ENCODE data around the gene XXYLT1.
"Not testable (repeated sequence)": the region's sequence is repeated elsewhere in the genome, so short reads cannot be mapped to it uniquely, and the experiment has no call there.

XXYLT1 gene

DNA sequence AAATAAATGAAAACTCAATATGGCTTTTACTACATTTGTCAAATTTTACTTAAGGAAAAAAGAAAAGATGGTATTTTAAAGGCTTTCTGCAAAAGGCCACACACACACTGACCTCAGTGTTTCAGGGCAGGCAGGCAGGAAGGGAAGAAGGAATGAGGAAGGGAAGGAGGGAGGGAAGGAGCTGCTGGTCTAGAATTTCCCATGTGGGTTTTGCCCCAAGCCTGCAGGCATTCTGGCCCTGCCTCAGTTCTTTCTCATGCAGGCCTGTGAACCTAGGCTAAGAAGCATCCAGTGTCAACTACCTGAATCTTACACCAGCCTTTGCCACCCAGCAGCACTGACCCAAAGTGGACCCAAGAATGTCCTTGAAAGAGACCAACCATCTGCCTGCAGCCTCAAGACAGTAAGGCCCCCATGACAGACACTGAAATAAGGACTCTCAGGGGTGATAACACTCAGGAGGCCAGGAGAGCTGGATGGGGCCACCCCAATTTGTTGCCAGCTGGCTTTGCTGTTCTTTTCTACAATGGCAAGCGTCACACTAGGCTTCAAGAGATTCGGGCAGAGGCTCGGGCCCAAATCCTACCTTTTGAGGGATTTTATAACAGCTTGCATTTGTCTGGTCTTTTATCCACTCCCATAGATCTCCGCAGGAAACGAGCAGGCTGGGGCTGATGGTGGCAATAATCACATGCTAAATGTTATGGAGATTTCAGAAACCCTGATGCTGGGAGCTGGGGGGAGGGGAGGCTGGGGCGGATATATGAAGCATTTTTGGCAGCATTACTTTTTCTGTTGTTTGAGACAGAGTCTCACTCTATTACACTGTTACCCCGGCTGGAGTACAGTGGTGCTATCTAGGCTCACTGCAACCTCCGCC, 51.4 kb downstream of the XXYLT1 start:
- peak in 8 of 42 donors; percentile 2 to 25 (median 4) for DNase-seq
- intact Hi-C loops (cut with DNase I): no loop called here

DNA sequence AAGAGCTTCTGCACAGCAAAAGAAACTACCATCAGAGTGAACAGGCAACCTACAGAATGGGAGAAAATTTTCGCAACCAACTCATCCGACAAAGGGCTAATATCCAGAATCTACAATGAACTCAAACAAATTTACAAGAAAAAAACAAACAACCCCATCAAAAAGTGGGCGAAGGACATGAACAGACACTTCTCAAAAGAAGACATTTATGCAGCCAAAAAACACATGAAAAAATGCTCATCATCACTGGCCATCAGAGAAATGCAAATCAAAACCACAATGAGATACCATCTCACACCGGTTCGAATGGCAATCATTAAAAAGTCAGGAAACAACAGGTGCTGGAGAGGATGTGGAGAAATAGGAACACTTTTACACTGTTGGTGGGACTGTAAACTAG, 52.6 kb downstream of the XXYLT1 start:
- DNase-seq; intact Hi-C loops (cut with DNase I): not testable (repeated sequence)

DNA sequence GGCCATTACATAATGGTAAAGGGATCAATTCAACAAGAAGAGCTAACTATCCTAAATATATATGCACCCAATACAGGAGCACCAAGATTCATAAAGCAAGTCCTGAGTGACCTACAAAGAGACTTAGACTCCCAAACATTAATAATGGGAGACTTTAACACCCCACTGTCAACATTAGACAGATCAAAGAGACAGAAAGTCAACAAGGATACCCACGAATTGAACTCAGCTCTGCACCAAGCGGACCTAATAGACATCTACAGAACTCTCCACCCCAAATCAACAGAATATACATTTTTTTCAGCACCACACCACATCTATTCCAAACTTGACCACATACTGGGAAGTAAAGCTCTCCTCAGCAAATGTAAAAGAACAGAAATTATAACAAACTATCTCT, 55.4 kb downstream of the XXYLT1 start:
- DNase-seq; intact Hi-C loops (cut with DNase I): not testable (repeated sequence)

DNA sequence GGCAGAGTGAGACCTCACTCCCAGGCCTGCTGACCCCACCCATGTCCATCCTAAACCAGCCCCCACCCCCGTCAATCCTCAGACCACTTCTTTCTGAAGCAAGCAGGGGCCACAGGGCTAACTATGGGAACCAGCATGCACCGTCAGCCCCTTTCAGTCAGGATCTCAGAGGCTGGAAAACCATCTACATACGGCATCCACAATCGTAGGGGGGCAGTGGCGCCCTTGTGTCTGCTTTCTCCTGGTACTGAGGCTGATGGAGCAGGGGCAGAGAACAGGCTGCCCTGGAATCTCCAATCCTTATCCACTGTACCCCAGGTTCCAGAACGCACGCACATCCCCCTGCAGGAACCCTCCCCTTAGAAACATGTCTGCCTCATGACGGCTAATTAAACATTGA, 56.6 kb downstream of the XXYLT1 start:
- peak in 2 of 42 donors; percentile 7 to 20 for DNase-seq
- intact Hi-C loops (cut with DNase I): no loop called here

DNA sequence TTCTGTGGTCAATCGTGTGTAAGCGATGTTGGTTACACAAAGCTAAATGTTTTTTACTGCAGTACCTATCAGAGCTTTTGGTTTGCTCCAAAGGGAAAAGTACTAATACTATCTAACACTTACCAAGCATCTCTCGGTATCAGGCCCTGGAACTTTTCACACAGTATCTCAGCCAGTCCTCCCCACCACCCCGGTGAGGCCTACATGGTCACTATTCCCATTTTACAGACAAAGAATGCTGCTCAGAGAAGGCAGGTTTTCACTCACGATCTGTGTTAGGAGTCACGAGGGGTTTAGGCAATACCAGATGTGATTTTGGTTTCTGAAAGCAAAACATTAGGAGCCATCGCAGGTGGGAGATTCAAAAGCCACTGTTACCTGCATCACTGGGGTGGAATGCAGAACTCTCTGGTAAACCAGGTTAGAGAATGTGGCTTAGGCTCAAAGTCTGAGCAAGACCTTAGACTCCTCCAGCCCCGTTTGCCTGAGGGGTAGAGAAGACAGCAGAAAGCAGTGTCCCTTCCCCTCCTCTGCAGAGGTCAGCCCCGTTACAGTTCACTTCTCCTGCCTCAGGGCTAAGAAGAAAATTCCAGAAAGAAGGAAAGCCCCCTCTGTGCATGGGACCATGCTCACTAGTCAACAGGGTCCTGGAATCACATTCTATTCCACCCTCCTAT, 57.2 kb downstream of the XXYLT1 start:
- DNase-seq: peak in 1 of 42 donors; percentile 1
- intact Hi-C loops (cut with DNase I): no loop called here

DNA sequence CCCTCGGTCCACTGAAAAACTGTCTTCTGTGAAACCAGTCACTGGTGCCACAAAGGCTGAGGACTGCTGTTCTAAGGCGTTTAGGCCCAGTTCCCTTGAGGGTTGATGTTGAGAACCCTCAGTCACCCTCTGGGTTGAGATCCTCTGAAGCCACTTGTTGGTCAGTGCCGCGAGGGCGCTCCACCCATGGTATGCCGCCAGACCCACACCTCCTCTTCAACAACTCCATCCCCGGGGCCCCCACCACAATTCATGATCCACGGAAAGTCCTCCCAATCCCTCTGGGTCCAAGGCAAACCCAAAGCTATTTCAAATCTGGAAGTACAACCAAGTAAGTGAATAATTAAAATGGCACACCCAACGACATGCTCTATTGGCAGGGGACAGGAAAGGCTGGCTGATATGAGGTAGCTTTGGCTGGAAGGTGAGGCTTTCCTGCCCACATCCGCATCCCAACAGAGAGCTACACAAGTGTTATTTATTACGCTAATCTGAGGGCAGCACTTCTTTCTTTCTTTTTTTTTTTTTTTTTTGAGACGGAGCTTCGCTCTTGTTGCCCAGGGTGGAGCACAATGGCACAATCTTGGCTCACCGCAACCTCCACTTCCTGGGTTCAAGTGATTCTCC, 58.1 kb downstream of the XXYLT1 start:
- peak in 2 of 42 donors; percentile 12 to 36 for DNase-seq
- intact Hi-C loops (cut with DNase I): no loop called here

DNA sequence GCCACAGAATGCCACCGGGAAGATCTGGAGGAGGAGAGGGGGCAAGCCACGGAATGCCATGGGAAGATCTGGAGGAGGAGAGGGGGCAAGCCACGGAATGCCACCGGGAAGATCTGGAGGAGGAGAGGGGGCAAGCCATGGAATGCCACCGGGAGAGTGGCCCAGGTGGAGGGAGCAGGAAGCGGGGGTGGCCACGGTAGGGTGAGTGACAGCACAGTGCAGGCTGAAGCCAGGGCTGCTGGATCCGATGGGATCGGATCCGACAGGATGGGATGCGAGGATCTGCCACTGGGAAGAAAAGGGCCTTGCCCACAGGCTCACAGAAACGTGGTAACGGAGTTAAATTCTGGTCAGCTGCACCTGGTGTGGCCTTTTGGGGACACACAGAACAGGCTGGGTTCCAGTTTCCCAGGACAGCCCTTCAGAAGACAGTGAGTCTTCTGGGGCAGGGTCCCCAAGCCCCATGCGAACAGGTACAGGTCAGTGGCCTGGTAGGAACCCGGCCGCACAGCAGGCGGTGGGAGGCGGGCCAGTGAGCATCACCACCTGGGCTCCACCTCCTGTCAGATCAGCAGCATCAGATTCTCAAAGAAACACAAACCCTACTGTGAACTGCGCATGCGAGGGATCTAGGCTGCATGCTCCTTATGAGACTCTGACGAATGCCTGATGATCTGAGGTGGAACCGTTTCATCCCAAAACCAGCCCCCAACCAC, 58.8 kb downstream of the XXYLT1 start:
- DNase-seq: peak in 1 of 42 donors; percentile 22
- intact Hi-C loops (cut with DNase I): no loop called here

DNA sequence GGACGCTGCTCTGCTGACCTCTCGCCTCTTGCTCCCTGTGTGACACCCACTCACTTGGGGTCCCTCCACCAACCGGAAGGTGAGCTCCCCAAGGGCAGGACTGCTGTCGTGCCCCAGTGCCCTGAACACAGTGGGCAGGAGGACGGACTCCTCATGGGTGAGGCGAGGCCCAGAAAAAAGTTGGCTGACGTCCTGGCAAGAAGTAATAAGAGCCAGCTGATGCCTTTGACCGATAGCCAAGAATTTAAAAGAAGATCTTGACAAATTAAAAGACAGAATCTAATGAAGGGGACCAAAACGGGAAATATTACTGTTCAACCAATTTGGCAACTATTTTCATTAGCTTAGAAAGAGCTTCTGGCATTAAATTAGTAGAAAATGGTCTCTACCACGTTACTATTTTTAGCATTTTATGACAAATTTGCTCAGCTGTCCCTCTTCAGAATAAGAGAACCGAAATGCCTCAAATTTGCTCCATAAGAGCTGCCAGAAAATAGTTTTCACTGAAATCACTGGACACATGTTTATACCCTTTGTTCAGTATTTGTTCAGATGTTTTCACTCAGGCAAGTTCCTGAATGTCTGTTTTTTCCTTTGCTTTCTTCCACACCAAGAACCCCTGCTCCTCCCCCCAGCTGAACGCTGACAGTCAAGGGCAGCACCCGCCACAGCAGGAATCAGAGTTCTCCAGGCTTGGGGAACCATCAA, 60.5 kb downstream of the XXYLT1 start:
- DNase-seq: peak in 5 of 42 donors; percentile 8 to 41 (median 18)
- intact Hi-C loops (cut with DNase I): no loop called here

DNA sequence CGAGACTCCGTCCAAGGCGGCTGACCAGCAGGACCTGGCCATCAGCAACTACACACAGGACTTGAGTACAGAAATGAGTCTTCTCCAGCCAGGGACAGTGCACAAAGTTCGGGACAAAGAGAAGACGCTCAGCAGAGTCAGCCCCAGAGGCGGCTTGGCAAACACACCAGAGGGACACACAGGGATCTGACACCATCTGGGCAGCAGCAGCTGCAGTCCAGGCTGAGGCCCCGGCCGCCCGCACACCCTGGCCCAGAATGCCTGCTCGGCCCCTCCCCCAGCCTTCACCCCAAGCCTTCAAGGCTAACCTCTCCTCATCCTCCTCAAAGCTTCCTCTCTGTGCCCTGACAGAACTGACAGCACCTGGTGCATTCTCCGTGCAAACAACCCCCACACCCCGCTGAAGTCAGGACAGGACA, 61.1 kb downstream of the XXYLT1 start:
- intact Hi-C loops (cut with DNase I): no loop called here
- DNase-seq: peak in 5 of 42 donors; percentile 9 to 55 (median 41)

DNA sequence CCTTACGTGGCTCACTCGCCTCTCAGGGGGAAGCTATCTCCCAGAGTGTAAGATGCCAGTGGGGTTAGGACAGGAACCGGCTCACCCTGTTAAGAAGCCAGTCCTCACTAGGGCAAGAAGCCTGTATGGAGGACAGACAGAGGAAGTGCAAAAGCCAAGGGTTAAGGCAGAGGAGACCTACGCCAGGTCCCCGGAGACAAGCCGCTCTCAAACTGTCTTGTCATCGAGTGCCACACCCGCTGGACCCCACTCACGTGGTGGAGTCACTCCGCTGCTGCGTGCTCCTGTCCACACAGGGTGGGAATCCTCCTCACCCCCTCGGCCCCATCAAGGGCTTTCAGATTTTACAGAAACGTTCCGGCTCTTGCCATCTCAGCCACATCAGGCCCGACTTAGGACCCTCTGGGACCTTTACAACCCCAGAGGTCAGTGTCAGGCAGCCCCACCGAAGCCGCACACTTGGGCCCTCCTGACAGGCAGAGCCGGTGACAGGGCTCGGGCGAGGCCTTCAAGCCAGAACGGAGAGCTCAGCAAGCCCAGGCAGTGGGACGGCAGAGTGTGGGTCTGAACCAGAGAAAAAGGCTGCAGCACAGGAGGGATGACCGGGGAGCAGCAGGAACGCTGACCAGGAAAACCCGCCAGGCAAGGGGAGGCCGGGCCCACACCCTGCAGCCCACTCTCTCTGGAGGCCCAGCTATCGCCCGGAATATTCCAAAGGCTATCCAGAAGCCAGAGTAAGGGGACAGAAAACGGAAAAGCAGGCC, 61.7 kb downstream of the XXYLT1 start:
- peak in 6 of 42 donors; percentile 4 to 41 (median 19) for DNase-seq

DNA sequence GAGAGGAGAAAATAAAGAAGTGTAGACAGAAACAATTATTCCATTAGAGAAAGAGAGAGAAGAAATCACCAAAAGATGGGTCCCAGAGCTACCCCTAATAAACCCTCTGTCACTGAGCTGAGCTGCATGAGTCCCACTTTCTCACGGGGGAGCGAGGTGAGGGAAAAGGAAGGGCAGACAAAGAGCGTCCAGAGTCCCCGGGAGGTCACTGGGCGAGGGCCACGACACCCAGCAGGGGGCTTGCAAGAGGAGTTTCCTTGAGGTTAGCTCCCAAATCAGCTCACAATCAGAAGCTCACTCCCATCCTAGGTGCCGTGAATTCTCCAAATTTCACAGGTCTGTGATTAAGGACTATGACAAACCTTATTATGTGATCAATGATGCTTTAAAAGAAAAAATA, 62.3 kb downstream of the XXYLT1 start:
- DNase-seq: peak in 5 of 42 donors; percentile 2 to 28 (median 26)
- intact Hi-C loops (cut with DNase I): no loop called here

More for the DNA sequence above, 61.7 kb downstream of the XXYLT1 start:
- intact Hi-C loops (cut with DNase I): no loop called here

DNA sequence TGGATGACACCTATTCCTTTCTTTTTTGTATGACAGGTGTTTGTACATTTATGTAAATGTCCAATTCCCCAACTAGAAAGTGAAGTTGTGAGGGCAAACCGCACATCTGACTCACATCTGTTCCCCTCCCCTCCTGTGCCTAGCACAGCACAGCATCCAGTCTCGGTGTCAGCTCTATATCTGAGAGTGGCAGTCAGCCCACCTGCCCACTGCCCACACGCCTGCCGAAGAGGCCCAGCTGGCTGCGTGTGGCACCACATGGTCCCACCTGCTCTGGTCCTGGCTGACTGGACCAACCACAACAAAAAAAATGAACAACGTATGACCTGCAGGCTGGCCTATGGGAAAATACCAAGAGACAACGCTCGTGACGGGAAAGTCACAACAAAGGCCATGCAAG, 62.8 kb downstream of the XXYLT1 start:
- intact Hi-C loops (cut with DNase I): no loop called here
- DNase-seq: peak in 5 of 42 donors; percentile 2 to 22 (median 21)

DNA sequence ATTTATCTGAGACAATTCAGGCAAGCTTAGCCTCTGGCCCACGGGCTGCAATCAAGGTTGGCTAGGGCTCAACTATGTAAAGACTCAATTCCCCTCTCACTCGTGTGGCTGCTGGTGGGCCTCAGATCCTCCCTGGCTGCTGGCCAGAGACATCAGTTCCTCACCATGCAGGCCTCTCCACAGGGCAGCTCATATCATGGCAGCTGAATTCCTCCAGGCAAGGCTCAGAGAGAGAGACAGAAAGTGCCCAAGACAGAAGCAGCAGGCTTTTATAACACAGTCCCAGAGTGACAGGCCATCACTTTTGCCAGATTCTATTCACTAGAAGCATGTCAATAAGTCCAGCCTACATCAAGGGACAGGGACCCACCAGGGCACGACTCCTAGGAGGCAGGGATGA, 63.2 kb downstream of the XXYLT1 start:
- intact Hi-C loops (cut with DNase I): no loop called here
- DNase-seq: peak in 6 of 42 donors; percentile 5 to 39 (median 25)

DNA sequence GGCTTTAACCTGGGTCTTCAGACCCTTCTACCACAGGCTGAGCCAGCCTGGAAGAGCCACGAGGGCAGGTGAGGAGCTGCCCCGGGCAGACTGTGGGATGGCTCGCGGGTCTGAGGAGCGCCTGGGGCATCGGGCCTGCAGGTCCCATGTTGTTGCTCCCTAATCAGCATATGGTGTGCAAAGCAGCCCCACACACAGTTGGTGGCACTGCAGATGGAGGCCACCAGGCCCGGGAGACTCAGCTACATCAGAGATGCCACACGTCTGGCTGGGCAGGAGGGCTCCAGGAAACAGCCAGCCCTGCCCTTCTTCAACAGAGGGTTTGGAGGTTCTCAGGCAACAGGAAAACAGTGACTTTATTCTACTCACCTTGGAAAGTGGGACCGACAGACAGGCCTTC, 63.9 kb downstream of the XXYLT1 start:
- peak in 6 of 42 donors; percentile 3 to 33 (median 19) for DNase-seq
- intact Hi-C loops (cut with DNase I): no loop called here

DNA sequence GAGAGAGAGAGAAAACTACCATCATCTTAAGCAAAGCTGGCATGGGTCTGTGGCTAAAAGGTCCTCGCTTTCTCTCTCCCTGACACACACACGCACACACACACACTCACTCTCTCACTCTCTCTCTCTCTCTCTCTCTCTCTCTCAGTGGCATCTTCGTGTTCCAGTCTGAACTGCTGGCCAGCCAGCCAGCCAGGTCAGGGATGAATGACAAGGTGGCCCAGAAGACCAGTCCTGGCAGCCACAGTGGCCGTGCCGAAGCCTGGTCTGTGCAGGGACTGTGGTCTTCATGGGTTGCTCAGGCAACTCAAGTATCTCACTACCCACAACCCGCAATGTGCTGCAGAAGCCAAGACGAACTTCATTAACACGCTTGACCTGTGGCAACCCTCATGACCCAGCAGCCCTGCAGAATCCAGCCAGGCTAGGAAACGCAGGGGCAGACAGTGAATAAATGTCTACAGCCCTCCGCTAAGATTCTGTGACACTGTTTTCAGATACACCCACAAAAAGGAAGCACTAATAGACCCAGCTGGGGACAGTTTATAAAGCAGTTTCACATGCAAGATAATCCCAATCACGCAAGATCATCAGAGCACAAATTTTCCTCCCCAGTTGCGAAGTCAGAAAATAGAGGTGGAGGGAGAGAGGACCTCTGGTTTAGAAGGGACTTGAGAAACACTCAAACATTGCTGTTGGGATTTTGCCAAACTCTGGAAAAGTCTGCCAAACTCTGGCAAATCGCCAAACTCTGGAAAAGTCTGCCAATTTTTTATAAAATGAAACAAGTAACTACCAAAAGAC, 66.4 kb downstream of the XXYLT1 start:
- peak in 5 of 42 donors; percentile 8 to 30 (median 10) for DNase-seq

DNA sequence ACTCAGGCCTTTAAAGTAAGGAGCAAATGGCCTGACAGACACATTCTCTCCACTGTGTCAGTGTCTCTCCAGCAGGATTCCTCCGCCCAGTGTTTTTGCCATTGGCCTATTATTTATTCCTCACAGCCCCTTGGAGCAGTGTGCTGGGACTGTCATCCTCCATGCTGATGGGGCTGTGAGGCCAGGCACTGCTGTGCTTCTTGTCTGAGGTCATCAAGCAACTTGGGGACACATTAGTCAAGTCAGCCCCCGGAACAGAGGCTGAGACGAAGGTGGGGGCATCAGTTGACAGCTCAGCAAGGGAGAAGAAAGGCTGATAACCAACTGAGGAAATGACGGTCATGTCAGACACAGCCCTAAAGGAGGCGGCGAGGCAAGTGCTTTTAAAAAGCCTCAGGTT, 67.4 kb downstream of the XXYLT1 start:
- intact Hi-C loops (cut with DNase I): no loop called here
- DNase-seq: peak in 10 of 42 donors; percentile 9 to 46 (median 24)

More for the DNA sequence above, 66.4 kb downstream of the XXYLT1 start:
- intact Hi-C loops (cut with DNase I): no loop called here

DNA sequence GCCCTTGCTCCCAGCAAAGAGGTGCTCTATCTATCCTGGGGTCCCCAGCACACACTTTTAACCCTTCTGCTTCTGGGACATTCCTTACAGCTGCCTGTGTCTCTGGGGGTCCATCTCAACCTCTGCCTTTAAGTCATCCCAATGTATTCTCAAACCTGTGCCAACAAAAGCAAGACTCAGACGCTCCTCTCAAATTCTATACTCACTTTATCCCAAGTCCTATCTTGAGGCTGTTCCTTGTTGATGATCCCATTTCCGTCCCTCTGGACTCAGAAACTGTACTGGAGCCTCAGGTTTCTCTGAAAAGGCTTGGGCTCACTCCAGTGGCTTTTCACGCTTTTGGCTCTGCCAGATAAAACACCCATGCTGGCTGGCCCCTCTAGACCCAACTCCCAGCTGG, 69.7 kb downstream of the XXYLT1 start:
- peak in 4 of 42 donors; percentile 1 to 6 (median 4) for DNase-seq
- intact Hi-C loops (cut with DNase I): no loop called here
